Small intestine (tissue), 7 donors: ENCODE measurements around the gene MORN1. TPM values are rescaled to one million over a fixed set of nuclear protein-coding genes. Genes with fewer than 3 reads are reported as not detected.

Source experiments
- DNase-seq, 2 donors: peaks; one replicate each; pipeline versions ENCODE4 v3.0.0 to v3.0.0-alpha.2; 2013
- FAIRE-seq: peaks from 2 replicates; lab custom pipeline; 2012; peaks lifted over from hg19 to GRCh38; lab: Jason Lieb, UNC
- H3K27ac ChIP-seq, 3 donors: one replicate each; pipeline ENCODE4 v1.5.1; 2013; ENCODE audit warnings: low read length in 2 of 3, mild to moderate bottlenecking in 2 of 3, control low read depth in 1 of 3, inconsistent platforms in 1 of 3, low read depth in 1 of 3, moderate library complexity in 1 of 3
- H3K27me3 ChIP-seq, 3 donors: one replicate each; pipeline ENCODE4 v1.6.1; 2013; ENCODE audit warnings: low read length in 3 of 3, inconsistent platforms in 1 of 3; ENCODE audit not compliant: control insufficient read depth in 3 of 3, insufficient read depth in 3 of 3
- H3K36me3 ChIP-seq, 3 donors: one replicate each; pipeline ENCODE4 v1.6.1; 2013; ENCODE audit warnings: low read length in 3 of 3, inconsistent platforms in 1 of 3, low read depth in 1 of 3, mild to moderate bottlenecking in 1 of 3, moderate library complexity in 1 of 3; ENCODE audit not compliant: control insufficient read depth in 3 of 3, insufficient read depth in 2 of 3
- H3K4me1 ChIP-seq, 3 donors: one replicate each; pipeline ENCODE4 v1.6.1; 2013; ENCODE audit warnings: low read length in 2 of 3, inconsistent platforms in 1 of 3, low read depth in 1 of 3, mild to moderate bottlenecking in 1 of 3, moderate library complexity in 1 of 3; ENCODE audit not compliant: control insufficient read depth in 3 of 3, insufficient read depth in 2 of 3
- H3K4me3 ChIP-seq, 3 donors: one replicate each; pipeline ENCODE4 v1.5.1; 2013; ENCODE audit warnings: low read length in 3 of 3, control low read depth in 1 of 3, inconsistent platforms in 1 of 3, low read depth in 1 of 3, mild to moderate bottlenecking in 1 of 3, moderate library complexity in 1 of 3
- H3K9me3 ChIP-seq, 2 donors: one replicate each; pipeline ENCODE4 v1.6.1; 2013; ENCODE audit warnings: low read depth in 1 of 2, low read length in 1 of 2; ENCODE audit not compliant: control insufficient read depth in 2 of 2, insufficient read depth in 1 of 2
- WGBS, 3 donors: extraction: QIAGEN DNeasy Blood & Tissue Kit; methylation state at CpG; one replicate each; pipeline ENCODE4 v1.1.7; 2013; 5-methylcytosine and 5-hydroxymethylcytosine counted together
- polyA plus RNA-seq, 4 donors: library from polyadenylated mRNA; stranded (reverse) in 3 of 4; unstranded in 1 of 4; fragments of 200-250 nt in 3 of 4; fragments of 120-200 nt in 1 of 4; gene quantifications; one replicate each; pipeline versions ENCODE4 v1.2.1 to v1.2.3, GENCODE V29; 2013
- donor health status: healthy with polysubstance abuse.
- donor health status: control.
- donor health status: control.
- donor health status: Bipolar disorder and iron deficiency.
- donor health status: healthy.

MORN1 gene
- polyA plus RNA-seq, 4 donors, result 1.1 to 10.6 (median 2.8) TPM

DNA sequence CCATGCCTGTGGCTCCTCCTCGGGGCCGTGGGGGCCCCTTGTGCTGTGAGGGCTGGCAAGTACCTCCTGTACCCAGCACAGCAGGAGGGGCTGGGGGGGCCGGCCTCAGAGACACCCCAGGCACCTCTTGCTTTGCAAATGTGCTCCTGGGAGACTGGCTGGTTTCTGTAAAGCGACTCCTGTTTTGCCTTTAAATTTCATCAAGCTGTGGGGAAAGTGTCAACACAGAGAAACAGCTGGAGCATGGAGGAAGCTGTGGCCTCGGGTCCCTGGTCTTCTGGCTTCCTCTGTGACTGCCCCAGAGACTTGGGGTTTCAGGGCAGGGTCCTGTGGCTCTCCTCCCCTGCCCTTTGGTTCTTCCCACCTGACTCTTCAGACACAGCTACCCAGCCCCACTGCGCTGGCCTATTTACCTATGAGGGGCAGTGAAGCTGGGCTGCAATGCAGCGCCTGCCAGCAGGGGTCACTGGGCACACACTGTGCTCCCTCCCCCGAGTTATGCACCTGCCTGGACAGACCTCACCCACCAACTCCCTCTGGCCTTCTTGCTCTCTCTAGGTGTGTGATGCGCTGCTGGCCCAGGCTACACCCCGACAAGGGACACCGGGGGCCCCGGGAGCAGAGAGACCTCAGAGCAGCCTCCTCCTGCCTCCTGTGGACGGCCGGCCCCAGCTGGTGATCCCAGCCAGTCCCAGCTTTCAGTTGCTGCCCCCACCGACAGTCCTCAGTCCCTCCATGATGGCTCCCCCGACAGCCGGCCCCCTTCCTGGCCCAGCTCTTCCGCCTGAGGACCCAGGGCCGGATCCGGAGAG lies 38.6 kb upstream of the MORN1 start:
- FAIRE-seq, result no peak
- Histone ChIP-seq H3K27ac (peak overlapping the region in 1 of 3 donors; percentile 77), H3K27me3 (peaks cover 0 to 11% (median 3%) of the 10 kb centered on the region in 3 donors), H3K36me3 (no peaks in the 10 kb centered on the region), H3K4me1 (peaks cover 0 to 51% (median 0%) of the 10 kb centered on the region in 3 donors), H3K9me3 (peaks cover 0 to 11% of the 10 kb centered on the region in 2 donors), H3K4me3 (no peak overlapping the region)
- no peak for DNase-seq
- WGBS, 3 donors, result 64 to 73% (median 66%) methylated on average over 20 of the region's 20 CpGs

- WGBS, 3 donors, result 88 to 93% (median 93%) methylated on average over 25 to 28 of the region's 28 CpGs
- Histone ChIP-seq H3K36me3 (no peaks in the 10 kb centered on the region), H3K27me3 (peaks cover 0 to 6% (median 3%) of the 10 kb centered on the region in 3 donors), H3K9me3 (peaks cover 0 to 13% of the 10 kb centered on the region in 2 donors), H3K4me1 (peaks cover 0 to 37% (median 0%) of the 10 kb centered on the region in 3 donors), H3K27ac (no peak overlapping the region), H3K4me3 (no peak overlapping the region)
- FAIRE-seq, result no peak
- DNase-seq, result no peak
Observed at GRCh38 chr1:2428490-2428889, 37.1 kb upstream of the MORN1 start.

DNA sequence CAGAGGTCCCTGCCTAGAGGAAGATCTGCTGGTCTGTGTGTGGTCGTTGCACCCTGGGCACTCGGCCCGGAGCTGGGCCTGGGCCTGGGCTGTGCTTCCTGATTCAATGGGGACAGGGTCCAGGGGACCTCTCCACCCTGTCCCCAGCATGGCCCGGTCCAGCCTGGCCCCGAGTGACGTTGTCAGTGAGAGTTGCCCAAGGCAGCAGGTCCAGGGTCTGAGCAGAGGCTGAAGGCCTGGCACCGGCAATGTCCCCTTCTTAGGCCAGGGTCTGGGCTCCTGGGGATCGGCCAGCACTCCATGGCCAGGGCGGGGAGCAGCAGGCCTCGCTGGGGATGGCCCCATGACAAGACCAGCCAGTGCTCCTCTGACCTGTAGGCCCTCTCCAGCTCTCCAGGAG lies 36.6 kb upstream of the MORN1 start:
- DNase-seq (no peak), FAIRE-seq (no peak)
- 57 to 80% (median 67%) methylated on average over 10 of the region's 10 CpGs for WGBS, 3 donors
- no peak overlapping the region for H3K27ac ChIP-seq
- H3K9me3 ChIP-seq, result peaks cover 0 to 18% of the 10 kb centered on the region in 2 donors
- no peaks in the 10 kb centered on the region for H3K36me3 ChIP-seq
- H3K27me3 ChIP-seq, result peaks cover 0 to 9% (median 7%) of the 10 kb centered on the region in 3 donors
- H3K4me1 ChIP-seq, result peaks cover 0 to 33% (median 0%) of the 10 kb centered on the region in 3 donors
- no peak overlapping the region for H3K4me3 ChIP-seq

- no peak overlapping the region for H3K27ac ChIP-seq
- peaks cover 0 to 21% of the 10 kb centered on the region in 2 donors for H3K9me3 ChIP-seq
- H3K4me3 ChIP-seq, result no peak overlapping the region
- peaks cover 0 to 7% (median 3%) of the 10 kb centered on the region in 3 donors for H3K27me3 ChIP-seq
- DNase-seq (no peak), FAIRE-seq (no peak)
- H3K36me3 ChIP-seq, result no peaks in the 10 kb centered on the region
- whole genome bisulfite sequencing, 3 donors, result 77 to 85% (median 80%) methylated on average over 17 to 18 of the region's 18 CpGs
- H3K4me1 ChIP-seq, result peaks cover 0 to 23% (median 0%) of the 10 kb centered on the region in 3 donors
Observed at GRCh38 chr1:2427051-2427450, 35.7 kb upstream of the MORN1 start.

GRCh38 chr1:2426540-2426939 lies 35.2 kb upstream of the MORN1 start:
- WGBS, 3 donors, result 67 to 75% (median 74%) methylated on average over 18 of the region's 18 CpGs
- DNase-seq, result no peak
- Histone ChIP-seq H3K27me3 (peaks cover 0 to 7% (median 3%) of the 10 kb centered on the region in 3 donors), H3K27ac (no peak overlapping the region), H3K36me3 (no peaks in the 10 kb centered on the region), H3K4me1 (peaks cover 0 to 18% (median 0%) of the 10 kb centered on the region in 3 donors), H3K9me3 (peaks cover 0 to 21% of the 10 kb centered on the region in 2 donors), H3K4me3 (no peak overlapping the region)
- no peak for FAIRE-seq

DNA sequence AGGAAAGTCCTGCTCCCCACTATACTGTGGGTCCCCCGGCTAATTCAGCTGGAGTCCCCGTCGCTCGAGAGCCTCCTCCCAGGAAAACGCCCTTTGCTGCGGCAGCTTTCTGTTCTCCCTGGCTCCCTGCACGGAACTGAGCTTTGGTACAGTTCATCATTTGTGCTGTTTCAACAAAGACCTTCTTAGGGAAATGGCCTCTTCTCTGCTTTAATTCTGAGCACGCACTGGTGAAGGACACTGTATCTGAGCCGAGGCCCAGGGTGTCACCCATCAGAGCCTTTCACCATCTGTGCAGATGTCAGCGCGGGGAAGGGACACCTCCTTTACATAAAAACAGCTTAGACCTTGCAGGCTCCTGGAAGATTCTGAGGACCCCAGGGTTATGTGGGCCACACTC lies 34.5 kb upstream of the MORN1 start:
- Histone ChIP-seq H3K4me3 (no peak overlapping the region), H3K36me3 (no peaks in the 10 kb centered on the region), H3K27ac (no peak overlapping the region), H3K27me3 (peaks cover 0 to 7% (median 6%) of the 10 kb centered on the region in 3 donors), H3K4me1 (peaks cover 0 to 12% (median 0%) of the 10 kb centered on the region in 3 donors), H3K9me3 (peaks cover 0 to 21% of the 10 kb centered on the region in 2 donors)
- WGBS, 3 donors, result 61 to 75% (median 70%) methylated on average over 11 of the region's 11 CpGs
- DNase-seq (no peak), FAIRE-seq (no peak)

- 88 to 90% (median 89%) methylated on average over 4 of the region's 4 CpGs for WGBS, 3 donors
- Histone ChIP-seq H3K9me3 (peaks cover 0 to 9% of the 10 kb centered on the region in 2 donors), H3K27me3 (peaks cover 0 to 28% (median 4%) of the 10 kb centered on the region in 3 donors), H3K27ac (no peak overlapping the region), H3K36me3 (no peaks in the 10 kb centered on the region), H3K4me3 (no peak overlapping the region), H3K4me1 (no peaks in the 10 kb centered on the region)
- DNase-seq (no peak), FAIRE-seq (no peak)
Observed at GRCh38 chr1:2422523-2422922, 31.2 kb upstream of the MORN1 start.

DNA sequence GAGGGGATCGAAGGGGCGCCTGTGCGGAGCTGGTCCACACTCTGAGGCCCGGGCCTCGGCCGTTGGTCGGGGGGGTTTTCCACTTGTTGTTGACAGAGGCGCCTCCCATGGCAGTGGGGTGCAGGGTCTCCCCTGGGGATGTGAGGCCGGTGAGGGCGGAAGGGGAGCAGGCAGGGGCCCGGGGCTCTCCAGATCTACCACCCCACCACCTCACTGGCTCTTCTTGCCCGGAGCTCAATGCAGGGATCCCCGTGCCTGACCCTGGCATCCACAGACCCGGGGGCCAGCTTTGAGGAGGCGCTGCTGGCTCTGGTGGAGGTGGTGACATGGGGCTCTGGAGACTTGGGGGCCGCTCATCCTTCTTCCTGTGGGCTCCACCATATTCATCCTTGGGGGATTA lies 28.1 kb upstream of the MORN1 start:
- H3K9me3 ChIP-seq, result peaks cover 0 to 9% of the 10 kb centered on the region in 2 donors
- DNase-seq (no peak), FAIRE-seq (no peak)
- peaks cover 0 to 16% (median 0%) of the 10 kb centered on the region in 3 donors for H3K4me1 ChIP-seq
- peaks cover 0 to 28% (median 4%) of the 10 kb centered on the region in 3 donors for H3K27me3 ChIP-seq
- no peak overlapping the region for H3K4me3 ChIP-seq
- H3K27ac ChIP-seq, result no peak overlapping the region
- 61 to 78% (median 72%) methylated on average over 14 to 16 of the region's 16 CpGs for WGBS, 3 donors
- no peaks in the 10 kb centered on the region for H3K36me3 ChIP-seq
